HEK293 (cell line): ENCODE data around the gene USP31.

Source experiments
- CTCF ChIA-PET: fragments of 350-600 bp; formaldehyde crosslinking; extraction: SDS; loops from one replicate; lab custom pipeline; 2021; ENCODE audit warnings: antibody characterized with exemption; lab: Yijun Ruan, JAX
- POLR2A ChIA-PET: fragments of 300-600 bp; formaldehyde crosslinking; extraction: SDS; loops from one replicate; lab custom pipeline; 2020; ENCODE audit warnings: antibody characterized with exemption, inconsistent platforms; lab: Yijun Ruan, JAX
- H3K27ac ChIP-seq: fragments of 200-500 bp; sonication (Bioruptor generic); 2 replicates; pipeline ENCODE4 v1.5.1; 2014; ENCODE audit warnings: low read depth, low read length, control low read depth, inconsistent platforms; ENCODE audit errors: extremely low read depth
- H3K36me3 ChIP-seq, 2 experiments: fragments of 200-500 bp in 1 of 2; sonication (Bioruptor generic) in 1 of 2; 1 replicate in 1 of 2; 2 replicates in 1 of 2; pipeline ENCODE4 v1.5.1; 2014 to 2017; ENCODE audit warnings: inconsistent platforms in 2 of 2, low read length in 2 of 2; ENCODE audit not compliant: control insufficient read depth in 2 of 2, insufficient read depth in 1 of 2
- H3K4me1 ChIP-seq: fragments of 200-500 bp; sonication (Bioruptor generic); 2 replicates; pipeline ENCODE4 v1.5.1; 2014; ENCODE audit warnings: mild to moderate bottlenecking, low read length, inconsistent platforms; ENCODE audit not compliant: control insufficient read depth, insufficient read depth
- H3K4me3 ChIP-seq: 2 replicates; pipeline ENCODE4 v1.5.1; 2011; ENCODE audit warnings: low read depth, mild to moderate bottlenecking, control low read depth, low read length, moderate library complexity
- H3K9me3 ChIP-seq: fragments of 200-500 bp; sonication (Bioruptor generic); 2 replicates; pipeline ENCODE4 v1.5.1; 2014; ENCODE audit warnings: low read depth, low read length, inconsistent platforms; ENCODE audit not compliant: control insufficient read depth, insufficient read depth
- GLIS1 ChIP-seq: fragments of 450-650 bp; formaldehyde crosslinking; IDR thresholded peaks from 2 replicates; pipeline ENCODE4 v1.5.1; 2016; ENCODE audit warnings: missing biosample characterization, missing genetic modification characterization
- HOXC10 ChIP-seq: sonication (generic); formaldehyde crosslinking; IDR thresholded peaks from 2 replicates; pipeline ENCODE4 v1.8.1; 2023; ENCODE audit warnings: mild to moderate bottlenecking, missing genetic modification reagents
- SP2 ChIP-seq: fragments of 450-650 bp; formaldehyde crosslinking; IDR thresholded peaks from 2 replicates; pipeline ENCODE4 v1.5.1; 2016; ENCODE audit warnings: missing biosample characterization, missing genetic modification characterization
- SP3 ChIP-seq: fragments of 450-650 bp; formaldehyde crosslinking; IDR thresholded peaks from 2 replicates; pipeline ENCODE4 v1.5.1; 2016; ENCODE audit warnings: missing biosample characterization, missing genetic modification characterization
- SP7 ChIP-seq: fragments of 450-650 bp; formaldehyde crosslinking; IDR thresholded peaks from 2 replicates; pipeline ENCODE4 v1.5.1; 2016; ENCODE audit warnings: missing biosample characterization, missing genetic modification characterization
- WT1 ChIP-seq: fragments of 450-650 bp; formaldehyde crosslinking; IDR thresholded peaks from 2 replicates; pipeline ENCODE4 v1.5.1; 2016; ENCODE audit warnings: missing biosample characterization, missing genetic modification characterization
- ZBTB8A ChIP-seq: fragments of 450-650 bp; formaldehyde crosslinking; IDR thresholded peaks from 2 replicates; pipeline ENCODE4 v1.5.1; 2016; ENCODE audit warnings: missing biosample characterization, missing genetic modification characterization
- ZEB2 ChIP-seq: fragments of 450-650 bp; formaldehyde crosslinking; IDR thresholded peaks from 2 replicates; pipeline ENCODE4 v1.5.1; 2016; ENCODE audit warnings: missing biosample characterization, missing genetic modification characterization
- ZFP69B ChIP-seq: fragments of 450-650 bp; formaldehyde crosslinking; IDR thresholded peaks from 2 replicates; pipeline ENCODE4 v1.5.1; 2016; ENCODE audit warnings: missing biosample characterization, missing genetic modification characterization
- ZNF132 ChIP-seq: fragments of 450-650 bp; formaldehyde crosslinking; IDR thresholded peaks from 2 replicates; pipeline ENCODE4 v1.5.1; 2017; ENCODE audit warnings: missing biosample characterization, missing genetic modification characterization, borderline replicate concordance
- ZNF24 ChIP-seq: fragments of 450-650 bp; formaldehyde crosslinking; IDR thresholded peaks from 2 replicates; pipeline ENCODE4 v1.5.1; 2016; ENCODE audit warnings: missing biosample characterization, missing genetic modification characterization
- ZNF37A ChIP-seq: fragments of 450-650 bp; IDR thresholded peaks from 2 replicates; pipeline ENCODE4 v1.5.1; 2018; ENCODE audit warnings: missing biosample characterization, missing genetic modification characterization
- ZNF423 ChIP-seq: fragments of 450-650 bp; formaldehyde crosslinking; IDR thresholded peaks from 2 replicates; pipeline ENCODE4 v1.5.1; 2016; ENCODE audit warnings: missing biosample characterization, missing genetic modification characterization
- ZNF561 ChIP-seq: fragments of 450-650 bp; IDR thresholded peaks from 2 replicates; pipeline ENCODE4 v1.5.1; 2018; ENCODE audit warnings: missing biosample characterization, missing genetic modification characterization, borderline replicate concordance
- ZNF610 ChIP-seq: fragments of 450-650 bp; formaldehyde crosslinking; IDR thresholded peaks from 2 replicates; pipeline ENCODE4 v1.5.1; 2016; ENCODE audit warnings: missing biosample characterization, missing genetic modification characterization, borderline replicate concordance
- ZNF624 ChIP-seq: fragments of 450-650 bp; formaldehyde crosslinking; IDR thresholded peaks from 2 replicates; pipeline ENCODE4 v1.5.1; 2017; ENCODE audit warnings: missing biosample characterization, missing genetic modification characterization
- TF ChIP-seq, protein P1 (sequence below): fragments of 450-650 bp; formaldehyde crosslinking; IDR thresholded peaks from 2 replicates; pipeline ENCODE4 v1.5.1; 2016; ENCODE audit warnings: missing biosample characterization, missing genetic modification characterization
- TF ChIP-seq, protein P2 (sequence below): fragments of 450-650 bp; formaldehyde crosslinking; IDR thresholded peaks from 2 replicates; pipeline ENCODE4 v1.5.1; 2016; ENCODE audit warnings: missing biosample characterization, missing genetic modification characterization
- TF ChIP-seq, protein P3 (sequence below): fragments of 450-650 bp; formaldehyde crosslinking; IDR thresholded peaks from 2 replicates; pipeline ENCODE4 v1.5.1; 2016; ENCODE audit warnings: missing biosample characterization, missing genetic modification characterization
- TF ChIP-seq, protein P4 (sequence below): fragments of 450-650 bp; formaldehyde crosslinking; IDR thresholded peaks from 2 replicates; pipeline ENCODE4 v1.5.1; 2016; ENCODE audit warnings: missing biosample characterization, missing genetic modification characterization
- TF ChIP-seq, protein P5 (sequence below): fragments of 450-650 bp; formaldehyde crosslinking; IDR thresholded peaks from 2 replicates; pipeline ENCODE4 v1.5.1; 2016; ENCODE audit warnings: missing biosample characterization, missing genetic modification characterization

Gene USP31, protein sequence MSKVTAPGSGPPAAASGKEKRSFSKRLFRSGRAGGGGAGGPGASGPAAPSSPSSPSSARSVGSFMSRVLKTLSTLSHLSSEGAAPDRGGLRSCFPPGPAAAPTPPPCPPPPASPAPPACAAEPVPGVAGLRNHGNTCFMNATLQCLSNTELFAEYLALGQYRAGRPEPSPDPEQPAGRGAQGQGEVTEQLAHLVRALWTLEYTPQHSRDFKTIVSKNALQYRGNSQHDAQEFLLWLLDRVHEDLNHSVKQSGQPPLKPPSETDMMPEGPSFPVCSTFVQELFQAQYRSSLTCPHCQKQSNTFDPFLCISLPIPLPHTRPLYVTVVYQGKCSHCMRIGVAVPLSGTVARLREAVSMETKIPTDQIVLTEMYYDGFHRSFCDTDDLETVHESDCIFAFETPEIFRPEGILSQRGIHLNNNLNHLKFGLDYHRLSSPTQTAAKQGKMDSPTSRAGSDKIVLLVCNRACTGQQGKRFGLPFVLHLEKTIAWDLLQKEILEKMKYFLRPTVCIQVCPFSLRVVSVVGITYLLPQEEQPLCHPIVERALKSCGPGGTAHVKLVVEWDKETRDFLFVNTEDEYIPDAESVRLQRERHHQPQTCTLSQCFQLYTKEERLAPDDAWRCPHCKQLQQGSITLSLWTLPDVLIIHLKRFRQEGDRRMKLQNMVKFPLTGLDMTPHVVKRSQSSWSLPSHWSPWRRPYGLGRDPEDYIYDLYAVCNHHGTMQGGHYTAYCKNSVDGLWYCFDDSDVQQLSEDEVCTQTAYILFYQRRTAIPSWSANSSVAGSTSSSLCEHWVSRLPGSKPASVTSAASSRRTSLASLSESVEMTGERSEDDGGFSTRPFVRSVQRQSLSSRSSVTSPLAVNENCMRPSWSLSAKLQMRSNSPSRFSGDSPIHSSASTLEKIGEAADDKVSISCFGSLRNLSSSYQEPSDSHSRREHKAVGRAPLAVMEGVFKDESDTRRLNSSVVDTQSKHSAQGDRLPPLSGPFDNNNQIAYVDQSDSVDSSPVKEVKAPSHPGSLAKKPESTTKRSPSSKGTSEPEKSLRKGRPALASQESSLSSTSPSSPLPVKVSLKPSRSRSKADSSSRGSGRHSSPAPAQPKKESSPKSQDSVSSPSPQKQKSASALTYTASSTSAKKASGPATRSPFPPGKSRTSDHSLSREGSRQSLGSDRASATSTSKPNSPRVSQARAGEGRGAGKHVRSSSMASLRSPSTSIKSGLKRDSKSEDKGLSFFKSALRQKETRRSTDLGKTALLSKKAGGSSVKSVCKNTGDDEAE (N-terminal part only)

DNA sequence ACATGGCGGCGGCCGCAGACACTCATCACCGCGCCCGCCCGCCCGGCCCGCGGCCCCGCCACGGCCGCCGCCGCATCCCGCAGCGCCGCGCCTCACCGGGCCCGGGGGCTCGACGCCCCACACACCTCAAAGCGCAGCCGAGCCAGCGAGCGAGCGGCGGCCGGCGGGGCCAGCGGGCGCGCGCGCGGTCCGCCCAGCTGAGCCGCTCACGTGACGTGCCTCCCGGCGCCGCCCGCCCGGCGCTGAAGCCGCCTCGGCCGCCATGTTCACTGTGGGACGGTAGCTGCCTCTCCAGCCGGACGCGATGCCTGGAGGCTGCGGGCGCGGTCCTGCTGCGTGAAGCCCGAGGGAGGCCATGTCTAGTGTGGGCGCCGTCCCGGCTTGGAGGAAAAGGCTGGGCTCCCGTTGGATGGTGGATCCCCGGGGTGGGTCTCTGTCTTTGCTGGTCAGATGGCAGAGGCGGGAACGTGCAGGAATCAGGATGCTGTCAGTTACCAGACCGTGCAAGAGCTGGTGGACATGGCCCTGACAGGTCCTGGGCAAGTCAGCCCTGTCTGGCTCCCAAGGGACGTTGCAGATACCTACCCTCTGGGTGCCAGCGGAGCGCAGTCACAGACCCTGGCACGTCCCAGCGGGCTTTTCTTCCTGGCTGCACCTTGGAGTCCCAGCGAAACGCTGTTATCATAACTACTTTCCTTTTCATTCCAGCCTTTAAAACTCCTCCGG is at the start of gene USP31:
Gene USP31 (minus strand): TSS at position 186 of the 726 bp plus-strand sequence. CDS start 182 bp downstream, at position 4.
- H3K4me3 ChIP-seq = peak within 1 kb of the TSS; percentile 63
- H3K27ac ChIP-seq = peak within 1 kb of the TSS; percentile 75; the same call in 1 of the 2 replicates
- ChIA-PET CTCF (interaction anchor here (0.6 kb wide), 1 partner anchor 1014 kb away, joined by 3 read pairs; no protein-coding TSS in a partner anchor), POLR2A (interaction anchor here (0.5 to 0.8 kb wide), 5 partner anchors 15 to 1619 kb away, joined by 3 to 5 read pairs (median 3); no protein-coding TSS in a partner anchor)
- no peaks in the 10 kb centered on the region for H3K36me3 ChIP-seq
- peaks cover 18% of the 10 kb centered on the region for H3K4me1 ChIP-seq
- H3K9me3 ChIP-seq = no peaks in the 10 kb centered on the region
- TF ChIP-seq, protein P1, sequence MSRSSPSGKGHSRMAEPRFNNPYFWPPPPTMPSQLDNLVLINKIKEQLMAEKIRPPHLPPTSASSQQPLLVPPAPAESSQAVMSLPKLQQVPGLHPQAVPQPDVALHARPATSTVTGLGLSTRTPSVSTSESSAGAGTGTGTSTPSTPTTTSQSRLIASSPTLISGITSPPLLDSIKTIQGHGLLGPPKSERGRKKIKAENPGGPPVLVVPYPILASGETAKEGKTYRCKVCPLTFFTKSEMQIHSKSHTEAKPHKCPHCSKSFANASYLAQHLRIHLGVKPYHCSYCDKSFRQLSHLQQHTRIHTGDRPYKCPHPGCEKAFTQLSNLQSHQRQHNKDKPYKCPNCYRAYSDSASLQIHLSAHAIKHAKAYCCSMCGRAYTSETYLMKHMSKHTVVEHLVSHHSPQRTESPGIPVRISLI (tag by site-specific recombination) = no peak
- TF ChIP-seq WT1 (peak; percentile 66; the same call in 1 of the 2 replicates), HOXC10 (CRISPR knock-in tag) (peak; percentile 37; the same call in 1 of the 2 replicates), ZNF624 (tag by site-specific recombination) (no peak), ZNF423 (tag by site-specific recombination) (peak; percentile 85), ZNF561 (tag by site-specific recombination) (peak; percentile 100), SP7 (tag by site-specific recombination) (peak; percentile 72), ZFP69B (no peak; the same call in 1 of the 2 replicates), ZNF24 (tag by site-specific recombination) (peak; percentile 87; the same call in 1 of the 2 replicates), ZEB2 (tag by site-specific recombination) (peak; percentile 86), SP2 (tag by site-specific recombination) (peak; percentile 87), SP3 (tag by site-specific recombination) (peak; percentile 97), ZNF132 (tag by site-specific recombination) (no peak), ZBTB8A (tag by site-specific recombination) (peak; percentile 86), GLIS1 (tag by site-specific recombination) (peak; percentile 52; the same call in 1 of the 2 replicates), ZNF610 (tag by site-specific recombination) (0 out of 2 replicates have a peak, but pooled peaks have one; percentile 17), ZNF37A (tag by site-specific recombination) (0 out of 2 replicates have a peak, but pooled peaks have one; percentile 1)
- TF ChIP-seq, protein P2, sequence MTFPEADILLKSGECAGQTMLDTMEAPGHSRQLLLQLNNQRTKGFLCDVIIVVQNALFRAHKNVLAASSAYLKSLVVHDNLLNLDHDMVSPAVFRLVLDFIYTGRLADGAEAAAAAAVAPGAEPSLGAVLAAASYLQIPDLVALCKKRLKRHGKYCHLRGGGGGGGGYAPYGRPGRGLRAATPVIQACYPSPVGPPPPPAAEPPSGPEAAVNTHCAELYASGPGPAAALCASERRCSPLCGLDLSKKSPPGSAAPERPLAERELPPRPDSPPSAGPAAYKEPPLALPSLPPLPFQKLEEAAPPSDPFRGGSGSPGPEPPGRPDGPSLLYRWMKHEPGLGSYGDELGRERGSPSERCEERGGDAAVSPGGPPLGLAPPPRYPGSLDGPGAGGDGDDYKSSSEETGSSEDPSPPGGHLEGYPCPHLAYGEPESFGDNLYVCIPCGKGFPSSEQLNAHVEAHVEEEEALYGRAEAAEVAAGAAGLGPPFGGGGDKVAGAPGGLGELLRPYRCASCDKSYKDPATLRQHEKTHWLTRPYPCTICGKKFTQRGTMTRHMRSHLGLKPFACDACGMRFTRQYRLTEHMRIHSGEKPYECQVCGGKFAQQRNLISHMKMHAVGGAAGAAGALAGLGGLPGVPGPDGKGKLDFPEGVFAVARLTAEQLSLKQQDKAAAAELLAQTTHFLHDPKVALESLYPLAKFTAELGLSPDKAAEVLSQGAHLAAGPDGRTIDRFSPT (tag by site-specific recombination) = peak; percentile 70; the same call in 1 of the 2 replicates
- TF ChIP-seq, protein P3, sequence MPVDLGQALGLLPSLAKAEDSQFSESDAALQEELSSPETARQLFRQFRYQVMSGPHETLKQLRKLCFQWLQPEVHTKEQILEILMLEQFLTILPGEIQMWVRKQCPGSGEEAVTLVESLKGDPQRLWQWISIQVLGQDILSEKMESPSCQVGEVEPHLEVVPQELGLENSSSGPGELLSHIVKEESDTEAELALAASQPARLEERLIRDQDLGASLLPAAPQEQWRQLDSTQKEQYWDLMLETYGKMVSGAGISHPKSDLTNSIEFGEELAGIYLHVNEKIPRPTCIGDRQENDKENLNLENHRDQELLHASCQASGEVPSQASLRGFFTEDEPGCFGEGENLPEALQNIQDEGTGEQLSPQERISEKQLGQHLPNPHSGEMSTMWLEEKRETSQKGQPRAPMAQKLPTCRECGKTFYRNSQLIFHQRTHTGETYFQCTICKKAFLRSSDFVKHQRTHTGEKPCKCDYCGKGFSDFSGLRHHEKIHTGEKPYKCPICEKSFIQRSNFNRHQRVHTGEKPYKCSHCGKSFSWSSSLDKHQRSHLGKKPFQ (tag by site-specific recombination) = no peak
- TF ChIP-seq, protein P4, sequence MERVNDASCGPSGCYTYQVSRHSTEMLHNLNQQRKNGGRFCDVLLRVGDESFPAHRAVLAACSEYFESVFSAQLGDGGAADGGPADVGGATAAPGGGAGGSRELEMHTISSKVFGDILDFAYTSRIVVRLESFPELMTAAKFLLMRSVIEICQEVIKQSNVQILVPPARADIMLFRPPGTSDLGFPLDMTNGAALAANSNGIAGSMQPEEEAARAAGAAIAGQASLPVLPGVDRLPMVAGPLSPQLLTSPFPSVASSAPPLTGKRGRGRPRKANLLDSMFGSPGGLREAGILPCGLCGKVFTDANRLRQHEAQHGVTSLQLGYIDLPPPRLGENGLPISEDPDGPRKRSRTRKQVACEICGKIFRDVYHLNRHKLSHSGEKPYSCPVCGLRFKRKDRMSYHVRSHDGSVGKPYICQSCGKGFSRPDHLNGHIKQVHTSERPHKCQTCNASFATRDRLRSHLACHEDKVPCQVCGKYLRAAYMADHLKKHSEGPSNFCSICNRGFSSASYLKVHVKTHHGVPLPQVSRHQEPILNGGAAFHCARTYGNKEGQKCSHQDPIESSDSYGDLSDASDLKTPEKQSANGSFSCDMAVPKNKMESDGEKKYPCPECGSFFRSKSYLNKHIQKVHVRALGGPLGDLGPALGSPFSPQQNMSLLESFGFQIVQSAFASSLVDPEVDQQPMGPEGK (tag by site-specific recombination) = peak; percentile 66
- TF ChIP-seq, protein P5, sequence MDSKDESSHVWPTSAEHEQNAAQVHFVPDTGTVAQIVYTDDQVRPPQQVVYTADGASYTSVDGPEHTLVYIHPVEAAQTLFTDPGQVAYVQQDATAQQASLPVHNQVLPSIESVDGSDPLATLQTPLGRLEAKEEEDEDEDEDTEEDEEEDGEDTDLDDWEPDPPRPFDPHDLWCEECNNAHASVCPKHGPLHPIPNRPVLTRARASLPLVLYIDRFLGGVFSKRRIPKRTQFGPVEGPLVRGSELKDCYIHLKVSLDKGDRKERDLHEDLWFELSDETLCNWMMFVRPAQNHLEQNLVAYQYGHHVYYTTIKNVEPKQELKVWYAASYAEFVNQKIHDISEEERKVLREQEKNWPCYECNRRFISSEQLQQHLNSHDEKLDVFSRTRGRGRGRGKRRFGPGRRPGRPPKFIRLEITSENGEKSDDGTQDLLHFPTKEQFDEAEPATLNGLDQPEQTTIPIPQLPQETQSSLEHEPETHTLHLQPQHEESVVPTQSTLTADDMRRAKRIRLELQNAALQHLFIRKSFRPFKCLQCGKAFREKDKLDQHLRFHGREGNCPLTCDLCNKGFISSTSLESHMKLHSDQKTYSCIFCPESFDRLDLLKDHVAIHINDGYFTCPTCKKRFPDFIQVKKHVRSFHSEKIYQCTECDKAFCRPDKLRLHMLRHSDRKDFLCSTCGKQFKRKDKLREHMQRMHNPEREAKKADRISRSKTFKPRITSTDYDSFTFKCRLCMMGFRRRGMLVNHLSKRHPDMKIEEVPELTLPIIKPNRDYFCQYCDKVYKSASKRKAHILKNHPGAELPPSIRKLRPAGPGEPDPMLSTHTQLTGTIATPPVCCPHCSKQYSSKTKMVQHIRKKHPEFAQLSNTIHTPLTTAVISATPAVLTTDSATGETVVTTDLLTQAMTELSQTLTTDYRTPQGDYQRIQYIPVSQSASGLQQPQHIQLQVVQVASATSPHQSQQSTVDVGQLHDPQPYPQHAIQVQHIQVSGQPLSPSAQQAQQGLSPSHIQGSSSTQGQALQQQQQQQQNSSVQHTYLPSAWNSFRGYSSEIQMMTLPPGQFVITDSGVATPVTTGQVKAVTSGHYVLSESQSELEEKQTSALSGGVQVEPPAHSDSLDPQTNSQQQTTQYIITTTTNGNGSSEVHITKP (tag by site-specific recombination) = no peak
